Thoracic aorta (tissue), 2 donors: ENCODE measurements around the gene ZNF334. TPM values are rescaled to one million over a fixed set of nuclear protein-coding genes. Genes with fewer than 3 reads are reported as not detected.

Source experiments
- ATAC-seq: fragments of 150-250 bp; one replicate; pipeline ENCODE4 v1.8.0; 2017; ENCODE audit warnings: low read depth; ENCODE audit not compliant: insufficient number of reproducible peaks, low FRiP score
- DNase-seq: peaks from one replicate; pipeline ENCODE4 v3.0.0-alpha.2; 2020; ENCODE audit warnings: low spot score
- H3K27ac ChIP-seq, 2 donors: fragments of 200-600 bp; sonication (generic); 1 replicate in 1 of 2; 2 replicates in 1 of 2; pipeline ENCODE4 v1.5.1; 2016; ENCODE audit warnings: mild to moderate bottlenecking in 2 of 2, moderate library complexity in 2 of 2
- H3K27me3 ChIP-seq: fragments of 200-600 bp; sonication (generic); replicated peaks from 2 replicates; pipeline ENCODE4 v1.6.0; 2016; ENCODE audit warnings: mild to moderate bottlenecking; ENCODE audit not compliant: insufficient read depth
- H3K36me3 ChIP-seq: fragments of 200-600 bp; sonication (generic); one replicate; pipeline ENCODE4 v1.5.1; 2016
- H3K4me1 ChIP-seq, 2 donors: fragments of 200-600 bp; sonication (generic); 1 replicate in 1 of 2; 2 replicates in 1 of 2; pipeline versions ENCODE4 v1.5.1 to v1.6.0; 2016; ENCODE audit warnings: low read depth in 2 of 2, mild to moderate bottlenecking in 1 of 2; ENCODE audit not compliant: control insufficient read depth in 1 of 2
- H3K4me3 ChIP-seq: fragments of 200-600 bp; sonication (generic); 2 replicates; pipeline ENCODE4 v1.5.1; 2016; ENCODE audit warnings: mild to moderate bottlenecking
- H3K9me3 ChIP-seq: fragments of 200-600 bp; sonication (generic); 2 replicates; pipeline ENCODE4 v1.5.1; 2016
- total RNA-seq, 2 donors: library from RNA; depleted of rRNA; stranded (reverse); fragments of >200 nt; gene quantifications; one replicate each; pipeline versions ENCODE4 v1.1.0 to v1.2.3, GENCODE V29; 2016
- TF ChIP-seq, protein P1 (sequence below): fragments of 200-600 bp; sonication (generic); IDR thresholded peaks from one replicate; pipeline ENCODE4 v1.5.1; 2019; ENCODE audit warnings: antibody characterized with exemption

Gene ZNF334
- 1 to 10 TPM in 1 of 2 donors, under 1 TPM in 1; 0.49 to 3.0 TPM for total RNA-seq

DNA sequence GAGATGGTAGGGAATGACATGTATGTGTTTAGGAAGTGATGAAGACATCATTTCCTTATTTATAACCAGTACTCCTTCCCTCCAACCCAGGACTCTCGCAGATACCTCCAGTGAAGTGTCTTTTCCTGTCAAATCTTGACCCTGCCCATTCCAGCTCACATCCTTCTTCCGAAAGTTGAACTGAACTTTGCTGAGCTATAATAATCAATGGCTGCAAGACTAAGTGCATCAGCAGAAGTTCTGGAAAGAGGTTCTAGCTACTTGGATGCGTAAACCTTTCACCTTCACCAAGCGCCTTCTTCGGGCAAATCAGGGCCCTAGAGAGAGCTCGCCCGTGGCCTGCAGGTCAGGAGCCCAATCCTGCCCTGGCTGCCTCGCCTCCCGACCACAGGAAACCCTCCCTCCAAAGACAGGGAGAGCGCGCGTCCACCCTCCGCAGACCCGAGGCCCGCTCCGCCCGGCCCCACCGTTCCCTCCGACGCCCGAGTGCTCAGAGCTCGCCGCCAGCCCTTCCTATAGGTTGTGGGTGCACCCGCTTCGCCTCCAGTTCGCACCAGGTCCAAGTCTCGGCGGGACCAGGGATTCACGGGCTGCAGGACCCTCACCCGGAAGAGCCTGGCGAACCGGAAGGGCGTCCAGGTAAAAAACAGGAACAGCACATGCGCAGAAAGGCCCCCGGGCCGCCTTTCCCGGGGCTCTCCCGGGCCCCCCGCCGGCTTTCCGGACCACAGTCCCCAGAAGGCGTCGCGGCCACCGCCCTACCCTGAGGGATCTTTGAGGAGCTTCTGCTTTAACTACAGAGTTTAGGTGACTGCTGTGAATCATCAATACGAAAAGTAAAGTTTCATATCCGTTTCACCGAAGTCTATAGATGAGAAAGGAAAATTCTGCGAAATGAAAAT is at the start of gene ZNF334:
TSS of gene ZNF334 (minus strand) at position 617 of the 902 bp plus-strand sequence. CDS start 1,457 bp downstream, outside the sequence.
- ATAC-seq: no peak
- H3K4me1 ChIP-seq: no peaks in the 10 kb centered on the region
- H3K9me3 ChIP-seq: no peaks in the 10 kb centered on the region
- no peak for DNase-seq
- H3K27ac ChIP-seq: peak within 1 kb of the TSS in 1 of 2 donors; percentile 59
- no peaks in the 10 kb centered on the region for H3K36me3 ChIP-seq
- no peaks in the 10 kb centered on the region for H3K27me3 ChIP-seq
- TF ChIP-seq, protein P1, sequence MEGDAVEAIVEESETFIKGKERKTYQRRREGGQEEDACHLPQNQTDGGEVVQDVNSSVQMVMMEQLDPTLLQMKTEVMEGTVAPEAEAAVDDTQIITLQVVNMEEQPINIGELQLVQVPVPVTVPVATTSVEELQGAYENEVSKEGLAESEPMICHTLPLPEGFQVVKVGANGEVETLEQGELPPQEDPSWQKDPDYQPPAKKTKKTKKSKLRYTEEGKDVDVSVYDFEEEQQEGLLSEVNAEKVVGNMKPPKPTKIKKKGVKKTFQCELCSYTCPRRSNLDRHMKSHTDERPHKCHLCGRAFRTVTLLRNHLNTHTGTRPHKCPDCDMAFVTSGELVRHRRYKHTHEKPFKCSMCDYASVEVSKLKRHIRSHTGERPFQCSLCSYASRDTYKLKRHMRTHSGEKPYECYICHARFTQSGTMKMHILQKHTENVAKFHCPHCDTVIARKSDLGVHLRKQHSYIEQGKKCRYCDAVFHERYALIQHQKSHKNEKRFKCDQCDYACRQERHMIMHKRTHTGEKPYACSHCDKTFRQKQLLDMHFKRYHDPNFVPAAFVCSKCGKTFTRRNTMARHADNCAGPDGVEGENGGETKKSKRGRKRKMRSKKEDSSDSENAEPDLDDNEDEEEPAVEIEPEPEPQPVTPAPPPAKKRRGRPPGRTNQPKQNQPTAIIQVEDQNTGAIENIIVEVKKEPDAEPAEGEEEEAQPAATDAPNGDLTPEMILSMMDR: no peak
- H3K4me3 ChIP-seq: peak within 1 kb of the TSS; percentile 80

DNA sequence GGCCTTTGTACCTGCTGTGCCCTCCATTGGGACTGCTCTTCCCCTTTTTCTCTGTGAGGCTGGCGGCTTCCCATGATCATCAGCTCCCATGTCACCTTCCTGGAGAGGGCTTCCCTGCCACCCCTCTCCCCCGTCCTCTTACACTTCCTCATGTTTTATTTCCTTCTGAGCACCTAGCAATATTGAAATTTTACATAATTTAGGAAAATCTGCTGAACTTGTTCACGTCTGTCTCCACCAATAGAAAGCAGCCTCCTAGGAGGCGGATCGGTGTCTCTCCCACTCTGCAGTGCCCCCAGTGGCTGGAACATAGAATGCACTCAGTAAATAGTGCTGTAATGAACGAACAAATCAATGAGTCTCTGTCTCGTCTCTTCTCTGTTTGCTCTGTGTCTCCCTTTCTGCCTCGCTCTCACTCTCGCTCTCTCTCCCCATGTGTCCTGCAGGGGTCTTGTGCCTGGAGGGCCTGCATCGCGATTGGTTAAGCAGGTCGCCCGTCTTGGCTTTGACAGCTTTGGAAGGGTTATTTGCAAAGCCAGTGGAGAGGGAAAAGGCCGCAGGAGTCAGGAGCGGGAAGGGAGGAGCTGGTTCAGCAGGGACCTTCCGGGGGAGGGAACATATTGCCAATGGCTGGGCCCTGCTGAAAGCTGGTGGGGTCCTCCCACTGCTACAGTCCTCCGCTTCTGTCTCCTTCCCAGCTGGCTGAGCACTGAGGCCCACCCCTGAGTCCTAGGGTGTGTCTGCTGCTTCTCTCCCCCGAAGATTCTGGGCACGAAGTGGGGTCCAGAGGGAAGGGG is 49.2 kb upstream of the ZNF334 start:
- H3K4me1 ChIP-seq: peaks cover 0 to 4% of the 10 kb centered on the region in 2 donors
- no peaks in the 10 kb centered on the region for H3K27me3 ChIP-seq
- DNase-seq (peak; percentile 40), ATAC-seq (peak; percentile 71)
- H3K4me3 ChIP-seq: peak overlapping the region; percentile 70
- TF ChIP-seq, protein P1: peak; percentile 91
- H3K9me3 ChIP-seq: no peaks in the 10 kb centered on the region
- no peaks in the 10 kb centered on the region for H3K36me3 ChIP-seq
- H3K27ac ChIP-seq: peak overlapping the region; percentile 55 to 68

DNA sequence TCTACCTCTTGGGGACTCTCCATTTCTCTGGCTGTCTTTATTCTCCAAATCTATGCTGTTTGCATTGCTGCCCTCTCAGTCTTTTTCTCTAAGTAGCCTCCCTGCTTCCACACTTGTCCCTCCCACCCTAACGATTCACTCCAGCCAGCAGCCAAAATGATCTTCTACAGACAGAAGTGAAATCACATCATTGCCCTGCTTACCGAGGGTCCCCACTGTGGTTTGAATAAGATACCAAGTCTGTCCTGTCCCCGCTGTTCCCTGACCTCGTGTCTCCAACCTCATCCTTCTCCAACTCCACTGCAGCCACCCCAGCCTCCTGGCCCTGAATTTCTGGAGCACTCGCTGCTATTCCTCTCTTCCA is 48.6 kb upstream of the ZNF334 start:
- H3K27ac ChIP-seq: peak overlapping the region; percentile 55 to 68
- H3K36me3 ChIP-seq: no peaks in the 10 kb centered on the region
- ATAC-seq (no peak), DNase-seq (no peak)
- H3K27me3 ChIP-seq: no peaks in the 10 kb centered on the region
- H3K4me3 ChIP-seq: peak overlapping the region; percentile 70
- peaks cover 0 to 4% of the 10 kb centered on the region in 2 donors for H3K4me1 ChIP-seq
- TF ChIP-seq, protein P1: no peak
- H3K9me3 ChIP-seq: no peaks in the 10 kb centered on the region

DNA sequence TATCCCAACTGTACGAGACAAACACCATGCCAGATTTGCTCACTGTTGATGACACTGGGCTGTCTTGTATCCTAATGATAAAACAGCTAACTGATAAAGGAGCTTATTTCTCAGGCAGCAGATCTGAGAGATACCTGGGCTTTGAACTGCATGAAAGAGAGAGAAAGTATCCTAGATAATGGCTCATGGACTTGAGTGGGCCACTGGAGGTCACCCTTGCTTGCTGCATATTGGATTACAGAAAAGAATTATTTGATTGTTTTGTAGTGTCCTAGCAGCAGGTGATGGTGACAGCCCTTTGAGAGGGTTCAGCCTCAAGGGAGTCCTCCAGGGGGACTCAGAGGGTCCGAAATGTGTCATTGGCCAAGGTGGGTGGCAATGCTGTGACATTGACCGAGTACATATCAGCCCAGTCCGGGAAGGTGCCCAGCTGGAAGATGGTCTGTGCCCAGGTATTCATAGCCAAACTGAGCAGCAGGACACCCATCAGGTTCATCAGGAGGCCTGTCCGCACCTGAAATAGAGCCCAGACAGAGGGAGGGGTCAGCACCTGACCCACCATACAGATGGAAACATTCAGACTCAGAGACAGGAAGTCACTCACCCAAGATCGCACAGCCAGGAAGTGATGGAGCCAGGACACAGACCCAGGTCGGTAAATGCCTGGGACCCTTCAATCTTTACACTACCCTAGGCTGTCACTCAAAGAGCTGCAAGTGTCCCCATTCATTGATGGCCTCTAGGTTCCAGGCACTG is 46.5 kb upstream of the ZNF334 start:
- Histone ChIP-seq H3K4me1 (peaks cover 0 to 4% of the 10 kb centered on the region in 2 donors), H3K9me3 (no peaks in the 10 kb centered on the region), H3K4me3 (no peak overlapping the region), H3K27ac (no peak overlapping the region), H3K36me3 (no peaks in the 10 kb centered on the region), H3K27me3 (no peaks in the 10 kb centered on the region)
- no peak for DNase-seq
- TF ChIP-seq, protein P1: no peak
- ATAC-seq: no peak
